Gastrocnemius medialis (tissue), 4 donors: Measurements from ENCODE around the gene CHRM1. TPM values are rescaled to one million over a fixed set of nuclear protein-coding genes. Genes with fewer than 3 reads are reported as not detected.

Source experiments
- ATAC-seq, 2 donors: fragments of 150-250 bp; one replicate each; pipeline ENCODE4 v1.9.1; 2016
- DNase-seq, 2 donors: peaks; one replicate each; pipeline ENCODE4 v3.0.0-alpha.2; 2019
- H3K27ac ChIP-seq, 4 donors: fragments of 200-600 bp; sonication (generic); 1 replicate in 1 of 4; 2 replicates in 3 of 4; pipeline ENCODE4 v1.5.1; 2016 to 2018; ENCODE audit warnings: mild to moderate bottlenecking in 2 of 4, moderate library complexity in 1 of 4
- H3K27me3 ChIP-seq, 3 donors: fragments of 200-600 bp; sonication (generic) in 2 of 3; 1 replicate in 1 of 3; 2 replicates in 2 of 3; pipeline versions ENCODE4 v1.5.1 to v1.6.0; 2016 to 2019; ENCODE audit warnings: mild to moderate bottlenecking in 1 of 3, moderate library complexity in 1 of 3
- H3K36me3 ChIP-seq, 2 donors: fragments of 200-600 bp; sonication (generic) in 1 of 2; one replicate each; pipeline ENCODE4 v1.5.1; 2017 to 2018
- H3K4me1 ChIP-seq, 2 donors: fragments of 200-600 bp; sonication (generic) in 1 of 2; one replicate each; pipeline ENCODE4 v1.5.1; 2016 to 2017; ENCODE audit warnings: mild to moderate bottlenecking in 2 of 2
- H3K4me3 ChIP-seq, 4 donors: fragments of 200-600 bp; sonication (generic) in 3 of 4; 1 replicate in 1 of 4; 2 replicates in 3 of 4; pipeline ENCODE4 v1.5.1; 2016 to 2019; ENCODE audit warnings: mild to moderate bottlenecking in 2 of 4
- H3K9me3 ChIP-seq, 3 donors: fragments of 200-600 bp; sonication (generic) in 2 of 3; 1 replicate in 1 of 3; 2 replicates in 2 of 3; pipeline ENCODE4 v1.5.1; 2016 to 2019
- CTCF ChIP-seq, 5 experiments: fragments of 450-650 bp in 3 of 5; fragments of 200-600 bp in 2 of 5; sonication (generic) in 2 of 5; IDR thresholded peaks in 4 of 5; conservative IDR thresholded peaks in 1 of 5; 1 replicate in 4 of 5; 2 replicates in 1 of 5; pipeline ENCODE4 v1.5.1; 2016 to 2019; ENCODE audit warnings: antibody characterized with exemption in 5 of 5, mild to moderate bottlenecking in 3 of 5, moderate library complexity in 3 of 5
- POLR2A ChIP-seq, 2 donors: fragments of 450-650 bp; IDR thresholded peaks; one replicate each; pipeline ENCODE4 v1.6.1; 2017; ENCODE audit warnings: antibody characterized with exemption in 2 of 2, mild to moderate bottlenecking in 2 of 2, moderate library complexity in 2 of 2
- in situ Hi-C, 4 donors: fragments of 200-750 bp; cut with MboI; loops; one replicate each; pipeline versions ENCODE4 v1.15.0 to v1.8.0; 2017; ENCODE audit warnings: low sequenced_read_pairs in 4 of 4
- intact Hi-C: fragments of 100-400 bp; cut with DNase I; formaldehyde crosslinking; loops from one replicate; pipeline ENCODE4 v1.15.1; 2023; ENCODE audit warnings: low total_unique reads
- total RNA-seq, 4 donors: library from RNA; depleted of rRNA; stranded (reverse); fragments of >200 nt; gene quantifications; one replicate each; pipeline versions ENCODE4 v1.1.0 to v1.2.3, GENCODE V29; 2016

The CHRM1 gene
- total RNA-seq, 4 donors from 2014 or later, result not detected

GRCh38 chr11:62881579-62882430, 39.4 kb downstream of the CHRM1 start:
- peak overlapping the region; percentile 96 to 100 (median 98) for H3K27ac ChIP-seq
- DNase-seq, result peak; percentile 96 to 97
- no peaks in the 10 kb centered on the region for H3K27me3 ChIP-seq
- H3K9me3 ChIP-seq, result no peaks in the 10 kb centered on the region
- peak overlapping the region; percentile 78 to 99 (median 97) for H3K4me3 ChIP-seq
- TF ChIP-seq POLR2A (IDR thresholded peaks at IDR 0.05) (peak in 1 of 2 donors; percentile 61), CTCF (IDR thresholded peaks at IDR 0.05 in 4 of 5, conservative IDR thresholded peaks at IDR 0.05 in 1 of 5) (no peak)
- ATAC-seq, result peak; percentile 81
- H3K36me3 ChIP-seq, result peaks cover 11 to 45% of the 10 kb centered on the region in 2 donors
- H3K4me1 ChIP-seq, result peaks cover 36 to 39% of the 10 kb centered on the region in 2 donors
- in situ Hi-C loops (loop anchor here in 1 of 4 donors (25.0 kb wide), 1 partner anchor 770 kb away; the partner anchor contains the start of gene INCENP), intact Hi-C loops (loop anchor here (1.0 to 2.0 kb wide), 5 partner anchors 27 to 911 kb away; partner anchors contain the start of gene NXF1)

GRCh38 chr11:62880803-62881578, 40.2 kb downstream of the CHRM1 start, which contains the start of gene SLC3A2:
TSS of gene SLC3A2 (plus strand) at chr11:62880896. CDS start at chr11:62881024, 128 bp downstream.
- H3K9me3 ChIP-seq, result no peaks in the 10 kb centered on the region
- H3K4me3 ChIP-seq, result peak within 1 kb of the TSS; percentile 78 to 99 (median 97)
- ATAC-seq, result peak; percentile 76 to 80
- peak; percentile 99 for TF ChIP-seq POLR2A (IDR thresholded peaks at IDR 0.05)
- peak; percentile 43 to 81 (median 61) for TF ChIP-seq CTCF (IDR thresholded peaks at IDR 0.05 in 4 of 5, conservative IDR thresholded peaks at IDR 0.05 in 1 of 5)
- intact Hi-C loops, result loop anchor here (1.0 to 2.0 kb wide), 6 partner anchors 26 to 910 kb away; partner anchors contain the start of genes NXF1 and TMEM179B
- peaks cover 36 to 39% of the 10 kb centered on the region in 2 donors for H3K4me1 ChIP-seq
- peak; percentile 86 to 90 for DNase-seq
- peak within 1 kb of the TSS; percentile 96 to 100 (median 98) for H3K27ac ChIP-seq
- in situ Hi-C loops, result loop anchor here in 1 of 4 donors (25.0 kb wide), 1 partner anchor 769 kb away; the partner anchor contains the start of gene INCENP
- H3K36me3 ChIP-seq, result peaks cover 10 to 37% of the 10 kb centered on the region in 2 donors
- H3K27me3 ChIP-seq, result no peaks in the 10 kb centered on the region

GRCh38 chr11:62880231-62880802, 40.8 kb downstream of the CHRM1 start:
- Histone ChIP-seq H3K27ac (peak overlapping the region; percentile 96 to 100 (median 98)), H3K4me3 (peak overlapping the region; percentile 78 to 99 (median 97)), H3K9me3 (no peaks in the 10 kb centered on the region), H3K4me1 (peaks cover 36 to 39% of the 10 kb centered on the region in 2 donors), H3K27me3 (no peaks in the 10 kb centered on the region), H3K36me3 (peaks cover 4 to 30% of the 10 kb centered on the region in 2 donors)
- no peak for TF ChIP-seq CTCF (IDR thresholded peaks at IDR 0.05 in 4 of 5, conservative IDR thresholded peaks at IDR 0.05 in 1 of 5)
- TF ChIP-seq POLR2A (IDR thresholded peaks at IDR 0.05), result no peak
- in situ Hi-C loops (loop anchor here in 1 of 4 donors (25.0 kb wide), 1 partner anchor 768 kb away; the partner anchor contains the start of gene INCENP), intact Hi-C loops (loop anchor here (1.0 to 2.0 kb wide), 3 partner anchors 50 to 910 kb away; partner anchors contain the start of gene TMEM179B)
- DNase-seq, result peak in 1 of 2 donors; percentile 62
- peak; percentile 18 to 25 for ATAC-seq
